Right atrium auricular region (tissue), 2 donors: ENCODE measurements around the gene SERGEF. TPM values are rescaled to one million over a fixed set of nuclear protein-coding genes. Genes with fewer than 3 reads are reported as not detected.

Experiments
- DNase-seq: peaks from one replicate; pipeline ENCODE4 v3.0.0-alpha.2; 2019; ENCODE audit warnings: low spot score
- H3K27ac ChIP-seq, 2 donors: fragments of 200-600 bp; sonication (generic); 1 replicate in 1 of 2; 2 replicates in 1 of 2; pipeline ENCODE4 v1.5.1; 2016 to 2019
- H3K27me3 ChIP-seq, 2 donors: fragments of 200-600 bp; sonication (generic); one replicate each; pipeline versions ENCODE4 v1.5.1 to v1.6.0; 2017 to 2019
- H3K36me3 ChIP-seq: fragments of 200-600 bp; sonication (generic); one replicate; pipeline ENCODE4 v1.5.1; 2016
- H3K4me1 ChIP-seq, 2 donors: fragments of 200-600 bp; sonication (generic); one replicate each; pipeline versions ENCODE4 v1.5.1 to v1.6.0; 2017 to 2019
- H3K4me3 ChIP-seq, 2 donors: fragments of 200-600 bp; sonication (generic); 1 replicate in 1 of 2; 2 replicates in 1 of 2; pipeline ENCODE4 v1.5.1; 2017 to 2019; ENCODE audit warnings: mild to moderate bottlenecking in 1 of 2, moderate library complexity in 1 of 2
- H3K9me3 ChIP-seq, 2 donors: fragments of 200-600 bp; sonication (generic); one replicate each; pipeline ENCODE4 v1.5.1; 2019
- total RNA-seq, 2 donors: library from RNA; depleted of rRNA; stranded (reverse); fragments of >200 nt; gene quantifications; one replicate each; pipeline ENCODE4 v1.1.0, GENCODE V29; 2016
- TF ChIP-seq, protein P1 (sequence below), 2 donors: fragments of 200-600 bp; sonication (generic); IDR thresholded peaks; one replicate each; pipeline ENCODE4 v1.5.1; 2019; ENCODE audit warnings: antibody characterized with exemption in 2 of 2

The SERGEF gene
- total RNA-seq, 2 donors from 2014 or later = 18.1 to 27.6 TPM

DNA sequence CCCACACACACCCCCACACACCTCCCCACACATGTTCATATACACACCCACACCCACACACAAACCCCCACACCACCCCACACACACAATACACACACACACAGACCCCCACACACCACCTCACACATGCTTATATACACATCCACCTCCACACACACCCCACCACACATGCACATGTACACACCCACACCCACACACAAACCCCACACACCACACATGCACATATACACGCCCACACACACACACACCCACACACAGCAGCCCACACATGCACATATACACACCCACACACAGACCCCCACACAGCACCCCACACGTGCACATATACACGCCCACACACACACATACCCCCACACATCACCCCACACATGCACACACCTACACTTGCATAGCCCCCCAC is 249.1 kb downstream of the SERGEF start:
- H3K27me3 ChIP-seq = no peaks in the 10 kb centered on the region
- H3K4me3 ChIP-seq = no peak overlapping the region
- TF ChIP-seq, protein P1, sequence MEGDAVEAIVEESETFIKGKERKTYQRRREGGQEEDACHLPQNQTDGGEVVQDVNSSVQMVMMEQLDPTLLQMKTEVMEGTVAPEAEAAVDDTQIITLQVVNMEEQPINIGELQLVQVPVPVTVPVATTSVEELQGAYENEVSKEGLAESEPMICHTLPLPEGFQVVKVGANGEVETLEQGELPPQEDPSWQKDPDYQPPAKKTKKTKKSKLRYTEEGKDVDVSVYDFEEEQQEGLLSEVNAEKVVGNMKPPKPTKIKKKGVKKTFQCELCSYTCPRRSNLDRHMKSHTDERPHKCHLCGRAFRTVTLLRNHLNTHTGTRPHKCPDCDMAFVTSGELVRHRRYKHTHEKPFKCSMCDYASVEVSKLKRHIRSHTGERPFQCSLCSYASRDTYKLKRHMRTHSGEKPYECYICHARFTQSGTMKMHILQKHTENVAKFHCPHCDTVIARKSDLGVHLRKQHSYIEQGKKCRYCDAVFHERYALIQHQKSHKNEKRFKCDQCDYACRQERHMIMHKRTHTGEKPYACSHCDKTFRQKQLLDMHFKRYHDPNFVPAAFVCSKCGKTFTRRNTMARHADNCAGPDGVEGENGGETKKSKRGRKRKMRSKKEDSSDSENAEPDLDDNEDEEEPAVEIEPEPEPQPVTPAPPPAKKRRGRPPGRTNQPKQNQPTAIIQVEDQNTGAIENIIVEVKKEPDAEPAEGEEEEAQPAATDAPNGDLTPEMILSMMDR (IDR thresholded peaks at IDR 0.05) = no peak
- H3K36me3 ChIP-seq = no peaks in the 10 kb centered on the region
- H3K4me1 ChIP-seq = no peaks in the 10 kb centered on the region
- no peak for DNase-seq
- H3K9me3 ChIP-seq = peaks cover 0 to 3% of the 10 kb centered on the region in 2 donors
- no peak overlapping the region for H3K27ac ChIP-seq

- no peak for DNase-seq
- H3K4me3 ChIP-seq = no peak overlapping the region
- no peaks in the 10 kb centered on the region for H3K36me3 ChIP-seq
- no peaks in the 10 kb centered on the region for H3K27me3 ChIP-seq
- H3K9me3 ChIP-seq = peaks cover 0 to 8% of the 10 kb centered on the region in 2 donors
- no peak overlapping the region for H3K27ac ChIP-seq
- TF ChIP-seq, protein P1 (IDR thresholded peaks at IDR 0.05) = no peak
- no peaks in the 10 kb centered on the region for H3K4me1 ChIP-seq
These were observed 249.6 kb downstream of the SERGEF start for GRCh38 chr11:17763244-17763643.

GRCh38 chr11:17762309-17762974 is 250.4 kb downstream of the SERGEF start:
- TF ChIP-seq, protein P1 (IDR thresholded peaks at IDR 0.05) = no peak
- no peak for DNase-seq
- Histone ChIP-seq H3K4me3 (no peak overlapping the region), H3K27me3 (no peaks in the 10 kb centered on the region), H3K4me1 (no peaks in the 10 kb centered on the region), H3K27ac (no peak overlapping the region), H3K9me3 (peaks cover 0 to 8% of the 10 kb centered on the region in 2 donors), H3K36me3 (no peaks in the 10 kb centered on the region)

GRCh38 chr11:17760102-17761029 is 252.5 kb downstream of the SERGEF start:
- Histone ChIP-seq H3K4me3 (no peak overlapping the region), H3K27me3 (no peaks in the 10 kb centered on the region), H3K27ac (no peak overlapping the region), H3K36me3 (no peaks in the 10 kb centered on the region), H3K4me1 (no peaks in the 10 kb centered on the region), H3K9me3 (peaks cover 0 to 8% of the 10 kb centered on the region in 2 donors)
- TF ChIP-seq, protein P1 (IDR thresholded peaks at IDR 0.05) = peak; percentile 30 to 72
- DNase-seq = no peak

DNA sequence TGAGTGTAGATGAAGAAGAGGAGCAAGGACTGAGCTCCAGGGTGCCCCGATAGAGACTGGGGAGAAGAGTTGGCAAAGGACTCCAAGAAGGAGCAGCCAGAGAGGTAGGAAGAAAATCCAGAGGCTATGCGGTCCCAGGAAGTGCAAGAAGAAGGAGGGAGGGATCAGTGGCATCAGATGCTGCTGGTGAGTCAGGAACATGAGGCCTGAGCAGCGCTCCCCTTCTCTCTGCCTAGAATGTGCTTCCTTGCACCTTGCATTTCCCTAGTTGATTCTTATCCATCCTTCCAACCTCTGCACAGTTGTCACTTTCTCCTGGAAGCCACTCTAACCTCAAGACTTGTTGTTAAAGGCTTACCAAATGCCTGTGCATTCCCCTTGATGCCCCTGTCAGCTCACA is 257.0 kb downstream of the SERGEF start:
- Histone ChIP-seq H3K4me3 (no peak overlapping the region), H3K36me3 (no peaks in the 10 kb centered on the region), H3K27me3 (no peaks in the 10 kb centered on the region), H3K9me3 (peaks cover 0 to 8% of the 10 kb centered on the region in 2 donors), H3K27ac (no peak overlapping the region), H3K4me1 (no peaks in the 10 kb centered on the region)
- TF ChIP-seq, protein P1 (IDR thresholded peaks at IDR 0.05) = no peak
- DNase-seq = no peak
